SW 1271 (cell line): ENCODE measurements around the gene SHROOM3.
A peak's percentile ranks its signal among the peaks of the same experiment; 100 is the strongest.

Source experiments
- DNase-seq, 2 experiments: peaks; one replicate each; lab custom pipeline; 2025; lab: John Stamatoyannopoulos, UW

Gene SHROOM3

GRCh38 chr4:76663824-76664223 lies 228.8 kb downstream of the SHROOM3 start:
- DNase-seq = no peak

GRCh38 chr4:76665153-76665552 lies 230.1 kb downstream of the SHROOM3 start:
- DNase-seq = peak in 1 of 2 experiments; percentile 3

GRCh38 chr4:76665721-76666120 lies 230.7 kb downstream of the SHROOM3 start:
- no peak for DNase-seq

GRCh38 chr4:76666944-76667532 lies 232.0 kb downstream of the SHROOM3 start:
- no peak for DNase-seq

GRCh38 chr4:76670631-76671030 lies 235.6 kb downstream of the SHROOM3 start:
- no peak for DNase-seq

- no peak for DNase-seq
Measured at GRCh38 chr4:76673362-76673761, 238.3 kb downstream of the SHROOM3 start.

- DNase-seq = no peak
Measured at GRCh38 chr4:76674983-76675382, 240.0 kb downstream of the SHROOM3 start.

GRCh38 chr4:76677571-76678326 lies 242.7 kb downstream of the SHROOM3 start:
- no peak for DNase-seq

GRCh38 chr4:76679691-76680090 lies 244.7 kb downstream of the SHROOM3 start:
- no peak for DNase-seq

GRCh38 chr4:76680952-76681351 lies 245.9 kb downstream of the SHROOM3 start:
- no peak for DNase-seq

- DNase-seq = no peak
Measured at GRCh38 chr4:76681996-76682395, 247.0 kb downstream of the SHROOM3 start.

- no peak for DNase-seq
Measured at GRCh38 chr4:76683144-76683543, 248.1 kb downstream of the SHROOM3 start.

GRCh38 chr4:76687746-76688448 lies 252.9 kb downstream of the SHROOM3 start:
- no peak for DNase-seq

- no peak for DNase-seq
Measured at GRCh38 chr4:76688619-76689144, 253.7 kb downstream of the SHROOM3 start.

- no peak for DNase-seq
Measured at GRCh38 chr4:76689145-76689817, 254.3 kb downstream of the SHROOM3 start.

- no peak for DNase-seq
Measured at GRCh38 chr4:76690011-76690905, 255.2 kb downstream of the SHROOM3 start.

- DNase-seq = no peak
Measured at GRCh38 chr4:76690906-76691275, 255.9 kb downstream of the SHROOM3 start.

GRCh38 chr4:76691807-76692582 lies 257.0 kb downstream of the SHROOM3 start:
- DNase-seq = no peak

- no peak for DNase-seq
Measured at GRCh38 chr4:76692761-76693160, 257.7 kb downstream of the SHROOM3 start.

- DNase-seq = no peak
Measured at GRCh38 chr4:76694056-76694455, 259.0 kb downstream of the SHROOM3 start.

- no peak for DNase-seq
Measured at GRCh38 chr4:76696109-76696508, 261.1 kb downstream of the SHROOM3 start.
